Small intestine (tissue), 7 donors: ENCODE results near the gene CPTP. TPM values are rescaled to one million over a fixed set of nuclear protein-coding genes. Genes with fewer than 3 reads are reported as not detected.
A peak's percentile ranks its signal among the peaks of the same experiment; 100 is the strongest.

Experiments
- DNase-seq, 2 donors: peaks; one replicate each; pipeline versions ENCODE4 v3.0.0 to v3.0.0-alpha.2; 2013
- FAIRE-seq: peaks from 2 replicates; lab custom pipeline; 2012; peaks lifted over from hg19 to GRCh38; lab: Jason Lieb, UNC
- H3K27ac ChIP-seq, 3 donors: one replicate each; pipeline ENCODE4 v1.5.1; 2013; ENCODE audit warnings: low read length in 2 of 3, mild to moderate bottlenecking in 2 of 3, control low read depth in 1 of 3, inconsistent platforms in 1 of 3, low read depth in 1 of 3, moderate library complexity in 1 of 3
- H3K27me3 ChIP-seq, 3 donors: one replicate each; pipeline ENCODE4 v1.6.1; 2013; ENCODE audit warnings: low read length in 3 of 3, inconsistent platforms in 1 of 3; ENCODE audit not compliant: control insufficient read depth in 3 of 3, insufficient read depth in 3 of 3
- H3K36me3 ChIP-seq, 3 donors: one replicate each; pipeline ENCODE4 v1.6.1; 2013; ENCODE audit warnings: low read length in 3 of 3, inconsistent platforms in 1 of 3, low read depth in 1 of 3, mild to moderate bottlenecking in 1 of 3, moderate library complexity in 1 of 3; ENCODE audit not compliant: control insufficient read depth in 3 of 3, insufficient read depth in 2 of 3
- H3K4me1 ChIP-seq, 3 donors: one replicate each; pipeline ENCODE4 v1.6.1; 2013; ENCODE audit warnings: low read length in 2 of 3, inconsistent platforms in 1 of 3, low read depth in 1 of 3, mild to moderate bottlenecking in 1 of 3, moderate library complexity in 1 of 3; ENCODE audit not compliant: control insufficient read depth in 3 of 3, insufficient read depth in 2 of 3
- H3K4me3 ChIP-seq, 3 donors: one replicate each; pipeline ENCODE4 v1.5.1; 2013; ENCODE audit warnings: low read length in 3 of 3, control low read depth in 1 of 3, inconsistent platforms in 1 of 3, low read depth in 1 of 3, mild to moderate bottlenecking in 1 of 3, moderate library complexity in 1 of 3
- H3K9me3 ChIP-seq, 2 donors: one replicate each; pipeline ENCODE4 v1.6.1; 2013; ENCODE audit warnings: low read depth in 1 of 2, low read length in 1 of 2; ENCODE audit not compliant: control insufficient read depth in 2 of 2, insufficient read depth in 1 of 2
- WGBS, 3 donors: extraction: QIAGEN DNeasy Blood & Tissue Kit; methylation state at CpG; one replicate each; pipeline ENCODE4 v1.1.7; 2013; 5-methylcytosine and 5-hydroxymethylcytosine counted together
- polyA plus RNA-seq, 4 donors: library from polyadenylated mRNA; stranded (reverse) in 3 of 4; unstranded in 1 of 4; fragments of 200-250 nt in 3 of 4; fragments of 120-200 nt in 1 of 4; gene quantifications; one replicate each; pipeline versions ENCODE4 v1.2.1 to v1.2.3, GENCODE V29; 2013
- donor health status: healthy with polysubstance abuse.
- donor health status: control.
- donor health status: control.
- donor health status: Bipolar disorder and iron deficiency.
- donor health status: healthy.

Gene CPTP
- polyA plus RNA-seq, 4 donors, result 18.5 to 71.3 (median 45.1) TPM

DNA sequence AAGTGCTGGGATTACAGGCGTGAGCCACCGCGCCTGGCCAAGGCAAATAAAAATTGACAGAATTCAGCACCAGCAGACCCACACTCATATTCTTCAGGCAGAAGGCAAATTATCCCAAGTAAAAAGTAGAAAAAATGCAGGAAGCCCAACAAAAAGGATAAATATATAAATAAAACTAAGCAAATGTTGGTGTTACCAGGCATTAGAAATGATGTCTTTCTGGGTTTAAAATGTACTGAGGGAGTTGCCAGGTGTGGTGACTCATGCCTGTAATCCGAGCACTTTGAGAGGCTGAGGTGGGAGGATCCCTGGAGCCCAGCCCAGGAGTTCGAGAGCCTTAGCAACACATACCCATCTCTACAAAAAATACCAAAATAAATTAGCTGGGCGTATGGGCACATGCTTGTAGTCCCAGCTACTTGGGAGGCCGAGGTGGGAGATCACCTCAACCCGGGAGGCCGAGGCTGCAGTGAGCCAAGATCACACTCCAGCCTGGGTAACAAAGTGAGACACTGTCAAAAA is 6.4 kb upstream of the CPTP start:
- Histone ChIP-seq H3K27ac (no peak overlapping the region), H3K4me1 (peaks cover 0 to 5% (median 1%) of the 10 kb centered on the region in 3 donors), H3K9me3 (no peaks in the 10 kb centered on the region), H3K27me3 (no peaks in the 10 kb centered on the region), H3K4me3 (no peak overlapping the region), H3K36me3 (peaks cover 10 to 89% (median 18%) of the 10 kb centered on the region in 3 donors)
- FAIRE-seq (no peak), DNase-seq (peak in 1 of 2 donors; percentile 65)
- WGBS, 3 donors, result 56 to 70% (median 69%) methylated on average over 9 of the region's 9 CpGs

DNA sequence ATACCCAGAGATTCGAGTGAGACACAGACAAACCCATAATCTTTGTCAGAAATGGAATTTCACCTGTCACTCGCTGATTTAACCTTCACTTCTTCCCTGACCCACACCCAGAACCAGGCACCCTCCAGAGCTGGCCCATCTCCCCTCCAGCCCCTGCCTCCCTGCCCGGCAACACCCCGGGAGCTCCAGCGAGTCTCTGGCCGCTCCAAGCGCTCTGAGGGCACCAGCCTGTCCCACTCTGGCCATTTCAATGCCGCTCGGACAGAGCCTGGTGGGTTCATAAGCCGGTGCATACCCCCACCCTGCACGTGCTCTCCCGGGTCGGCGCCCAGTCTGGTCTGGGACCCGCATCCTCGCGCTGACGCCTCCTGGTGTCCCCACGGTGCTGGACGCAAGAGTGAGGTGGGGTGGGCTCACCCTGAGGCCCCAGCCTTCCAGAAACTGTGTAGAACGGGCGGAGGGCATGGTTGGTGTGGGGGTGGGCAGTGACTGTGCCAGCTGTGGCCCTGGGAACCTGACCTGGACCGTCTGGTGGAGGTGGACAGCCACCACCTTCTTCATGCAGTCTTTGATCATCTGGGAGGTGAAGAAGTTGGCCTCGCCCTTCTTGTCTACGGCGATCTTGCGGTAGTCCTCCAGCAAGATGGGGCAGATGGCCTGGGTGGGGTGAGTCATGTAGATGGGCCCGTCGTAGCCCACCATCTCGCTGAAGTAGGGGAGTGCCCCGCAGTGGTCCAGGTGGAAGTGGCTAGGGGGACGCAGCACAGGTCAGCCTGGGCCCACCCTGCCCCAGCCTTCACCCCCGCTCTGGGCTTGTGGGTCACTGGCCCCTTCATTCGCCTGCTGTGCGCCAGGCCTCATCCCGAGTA is 5.6 kb upstream of the CPTP start:
- no peak overlapping the region for H3K27ac ChIP-seq
- 89 to 91% (median 90%) methylated on average over 36 of the region's 36 CpGs for WGBS, 3 donors
- DNase-seq (no peak), FAIRE-seq (no peak)
- H3K36me3 ChIP-seq, result peaks cover 10 to 84% (median 14%) of the 10 kb centered on the region in 3 donors
- H3K27me3 ChIP-seq, result no peaks in the 10 kb centered on the region
- H3K9me3 ChIP-seq, result no peaks in the 10 kb centered on the region
- H3K4me3 ChIP-seq, result no peak overlapping the region
- H3K4me1 ChIP-seq, result peaks cover 0 to 6% (median 6%) of the 10 kb centered on the region in 3 donors

DNA sequence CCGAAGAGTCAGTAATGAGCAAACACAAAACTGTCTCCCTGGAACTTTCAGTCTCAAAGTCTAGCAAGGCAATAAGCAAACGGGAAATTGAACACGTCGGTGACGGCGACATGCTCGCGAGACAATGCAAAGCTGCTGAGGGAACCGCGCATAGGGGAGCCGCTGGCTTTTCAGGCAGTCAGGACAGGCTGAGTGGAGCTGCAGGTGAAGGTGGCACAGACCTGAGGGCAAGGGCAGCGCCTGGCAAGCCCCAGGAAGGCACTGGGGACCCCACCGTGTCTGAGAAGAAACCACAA is 5.0 kb upstream of the CPTP start:
- no peak for DNase-seq
- no peak overlapping the region for H3K27ac ChIP-seq
- no peaks in the 10 kb centered on the region for H3K27me3 ChIP-seq
- no peaks in the 10 kb centered on the region for H3K9me3 ChIP-seq
- 85 to 96% (median 89%) methylated on average over 12 to 13 of the region's 13 CpGs for WGBS, 3 donors
- no peak overlapping the region for H3K4me3 ChIP-seq
- H3K4me1 ChIP-seq, result peaks cover 0 to 6% (median 6%) of the 10 kb centered on the region in 3 donors
- peaks cover 7 to 78% (median 9%) of the 10 kb centered on the region in 3 donors for H3K36me3 ChIP-seq
- FAIRE-seq, result no peak

DNA sequence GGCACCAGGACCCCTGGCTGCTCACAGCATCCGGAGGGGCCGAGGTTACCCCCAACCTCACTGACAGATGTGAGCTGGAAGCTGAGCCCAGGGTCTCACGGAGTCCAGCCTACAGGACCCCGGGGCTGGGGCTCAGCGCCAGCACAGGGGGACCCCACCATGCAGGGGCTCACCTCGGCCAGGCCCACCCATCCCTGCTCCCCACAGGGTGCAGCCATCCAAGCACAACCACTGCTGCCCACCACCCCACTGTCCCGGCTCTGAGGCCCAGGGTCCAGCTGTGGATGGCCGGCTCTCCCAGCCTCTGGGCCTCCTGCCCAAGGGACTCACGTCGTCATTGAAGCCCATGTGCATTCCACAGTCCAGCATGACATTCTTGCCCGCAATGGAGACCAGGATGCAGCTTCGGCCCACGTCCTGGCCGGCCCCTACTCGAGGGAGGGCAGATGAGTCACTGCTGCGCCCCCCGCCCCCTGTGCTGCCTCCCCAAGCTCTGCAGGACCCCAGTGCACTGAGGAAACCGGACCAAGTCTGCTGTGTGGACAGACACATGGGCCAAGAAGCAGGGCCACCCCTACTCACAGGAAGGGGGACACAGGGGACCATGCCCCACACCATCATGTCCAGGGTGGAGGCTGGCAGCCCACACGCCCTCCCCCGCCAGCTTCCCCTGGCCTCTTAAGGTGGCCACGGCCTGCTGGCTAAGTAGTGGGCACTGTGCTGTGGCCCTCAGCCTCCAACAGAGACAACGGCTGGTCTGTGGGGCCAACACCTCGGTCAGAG is 3.7 kb upstream of the CPTP start:
- no peak for DNase-seq
- H3K4me1 ChIP-seq, result peaks cover 0 to 13% (median 6%) of the 10 kb centered on the region in 3 donors
- no peaks in the 10 kb centered on the region for H3K9me3 ChIP-seq
- FAIRE-seq, result no peak
- no peak overlapping the region for H3K4me3 ChIP-seq
- H3K36me3 ChIP-seq, result peaks cover 3 to 74% (median 7%) of the 10 kb centered on the region in 3 donors
- H3K27me3 ChIP-seq, result no peaks in the 10 kb centered on the region
- 80 to 87% (median 84%) methylated on average over 19 to 23 of the region's 23 CpGs for WGBS, 3 donors
- H3K27ac ChIP-seq, result no peak overlapping the region

DNA sequence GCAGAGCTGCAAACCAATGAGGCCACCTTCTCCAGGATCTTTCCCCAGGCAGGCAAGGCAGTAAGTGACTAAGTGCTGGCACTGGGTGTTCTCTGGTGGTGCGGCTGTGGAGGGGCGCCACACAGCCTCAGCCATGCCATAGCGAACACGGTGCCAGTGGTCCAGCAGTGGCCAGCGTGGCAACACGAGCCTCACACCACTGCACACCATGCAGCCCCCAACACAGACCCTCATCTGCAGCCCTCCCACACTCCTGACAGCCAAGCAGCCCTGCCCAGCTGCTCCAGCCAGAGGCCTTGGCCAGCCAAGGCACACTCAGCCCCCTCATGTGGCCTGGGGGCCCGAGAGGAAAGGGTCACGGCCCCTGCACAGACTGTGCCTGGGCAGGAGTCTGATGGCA is 3.1 kb upstream of the CPTP start:
- Histone ChIP-seq H3K36me3 (peaks cover 3 to 74% (median 4%) of the 10 kb centered on the region in 3 donors), H3K4me3 (no peak overlapping the region), H3K4me1 (peaks cover 0 to 19% (median 6%) of the 10 kb centered on the region in 3 donors), H3K27ac (no peak overlapping the region), H3K27me3 (no peaks in the 10 kb centered on the region), H3K9me3 (no peaks in the 10 kb centered on the region)
- DNase-seq (no peak), FAIRE-seq (no peak)
- 90 to 96% (median 92%) methylated on average over 8 of the region's 8 CpGs for WGBS, 3 donors

DNA sequence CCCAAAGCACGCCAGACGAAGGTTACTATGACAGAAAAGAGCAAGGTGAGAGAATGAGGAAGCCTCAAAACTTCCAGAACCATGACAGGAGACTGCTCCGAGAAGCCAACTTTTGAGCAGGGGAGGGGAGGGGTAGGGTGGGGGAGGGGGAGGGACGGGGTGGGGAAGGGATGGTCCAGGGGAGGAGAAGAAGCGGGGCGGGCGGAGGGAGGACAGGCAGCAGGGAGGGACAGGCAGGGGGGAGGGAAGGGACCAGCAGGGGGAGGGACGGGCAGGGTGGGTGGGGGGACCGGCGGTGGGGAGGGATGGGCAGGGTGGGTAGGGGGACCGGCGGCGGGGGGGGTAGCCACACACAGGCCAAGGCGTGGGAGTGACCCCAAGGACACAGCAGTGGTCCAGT is 2.2 kb upstream of the CPTP start:
- peaks cover 3 to 74% (median 4%) of the 10 kb centered on the region in 3 donors for H3K36me3 ChIP-seq
- WGBS, 3 donors, result 83 to 86% (median 85%) methylated on average over 8 to 13 of the region's 14 CpGs
- no peak for DNase-seq
- H3K27me3 ChIP-seq, result no peaks in the 10 kb centered on the region
- FAIRE-seq, result no peak
- H3K4me1 ChIP-seq, result peaks cover 0 to 20% (median 6%) of the 10 kb centered on the region in 3 donors
- H3K9me3 ChIP-seq, result no peaks in the 10 kb centered on the region
- no peak overlapping the region for H3K4me3 ChIP-seq
- no peak overlapping the region for H3K27ac ChIP-seq

DNA sequence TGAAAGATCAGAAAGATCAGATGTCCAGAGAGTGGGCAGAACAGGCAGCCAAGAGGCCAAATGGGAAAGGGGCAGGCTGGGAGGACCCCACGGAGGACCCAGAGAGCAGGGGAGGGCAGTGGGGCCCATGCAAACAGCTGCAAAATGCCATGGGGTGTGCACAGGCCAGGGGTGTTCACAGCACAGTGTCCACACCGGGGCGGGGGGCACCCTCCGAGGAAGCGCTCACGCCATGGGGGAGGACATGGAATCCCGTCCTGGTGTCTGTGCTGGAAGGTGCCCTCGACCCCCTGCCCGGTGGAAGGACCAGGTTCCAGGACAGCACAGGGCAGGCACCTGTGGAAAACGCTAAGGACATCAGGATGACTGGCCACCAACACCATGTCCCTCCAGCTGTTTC is 1.6 kb upstream of the CPTP start:
- Histone ChIP-seq H3K27ac (no peak overlapping the region), H3K36me3 (peaks cover 4 to 74% (median 6%) of the 10 kb centered on the region in 3 donors), H3K9me3 (no peaks in the 10 kb centered on the region), H3K4me1 (peaks cover 0 to 20% (median 6%) of the 10 kb centered on the region in 3 donors), H3K4me3 (no peak overlapping the region), H3K27me3 (no peaks in the 10 kb centered on the region)
- FAIRE-seq (no peak), DNase-seq (no peak)
- 78 to 88% (median 83%) methylated on average over 10 of the region's 10 CpGs for WGBS, 3 donors

DNA sequence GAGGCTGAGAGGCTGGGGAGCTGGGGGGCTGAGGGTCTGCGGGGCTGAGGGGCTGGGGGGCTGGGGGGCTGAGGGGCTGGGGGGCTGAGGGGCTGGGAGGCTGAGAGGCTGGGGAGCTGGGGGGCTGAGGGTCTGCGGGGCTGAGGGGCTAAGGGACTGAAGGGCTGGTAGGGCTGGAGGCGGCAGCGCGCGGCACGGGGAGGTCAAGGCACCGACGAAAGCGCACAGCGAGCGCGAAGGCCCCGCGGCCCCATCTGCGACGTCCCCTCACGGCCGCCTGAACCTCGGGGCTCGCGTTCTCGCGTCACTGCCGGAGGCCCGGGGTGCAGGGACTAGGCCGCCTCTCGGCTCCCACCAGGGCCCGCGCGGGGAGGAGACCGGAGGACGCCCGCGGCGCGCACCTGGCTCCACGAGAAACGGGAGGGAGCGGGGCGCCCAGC is 498 bp upstream of the CPTP start:
- Histone ChIP-seq H3K27me3 (no peaks in the 10 kb centered on the region), H3K27ac (peak overlapping the region in 2 of 3 donors; percentile 46 to 72), H3K9me3 (no peaks in the 10 kb centered on the region), H3K4me3 (peak overlapping the region; percentile 61 to 84 (median 78)), H3K36me3 (peaks cover 3 to 75% (median 4%) of the 10 kb centered on the region in 3 donors), H3K4me1 (peaks cover 0 to 20% (median 6%) of the 10 kb centered on the region in 3 donors)
- FAIRE-seq (no peak), DNase-seq (no peak)
- WGBS, 3 donors, result 1 to 2% (median 1%) methylated on average over 13 to 41 of the region's 41 CpGs
